GM23248 (cell line): ENCODE data around the gene NR2F6. TPM values are rescaled to one million over a fixed set of nuclear protein-coding genes. Genes with fewer than 3 reads are reported as not detected.

Source experiments
- DNase-seq: peaks from one replicate; pipeline ENCODE4 v3.0.0-alpha.2; 2015
- H2AFZ ChIP-seq: fragments of 200-600 bp; sonication (generic); 2 replicates; pipeline ENCODE4 v1.6.1; 2016; ENCODE audit warnings: antibody characterized with exemption
- H3F3A ChIP-seq: fragments of 200-600 bp; sonication (generic); 2 replicates; pipeline ENCODE4 v1.6.1; 2016; ENCODE audit warnings: mild to moderate bottlenecking, antibody characterized with exemption, mixed run types; ENCODE audit not compliant: insufficient read depth
- H3K27ac ChIP-seq: fragments of 200-600 bp; sonication (generic); 2 replicates; pipeline ENCODE4 v1.5.1; 2016; ENCODE audit warnings: mild to moderate bottlenecking
- H3K27me3 ChIP-seq: fragments of 200-600 bp; sonication (generic); replicated peaks from 2 replicates; pipeline ENCODE4 v1.6.1; 2016; ENCODE audit warnings: mild to moderate bottlenecking; ENCODE audit not compliant: insufficient read depth
- H3K36me3 ChIP-seq: fragments of 200-600 bp; sonication (generic); 2 replicates; pipeline ENCODE4 v1.6.1; 2016; ENCODE audit warnings: low read depth, mild to moderate bottlenecking
- H3K4me1 ChIP-seq: fragments of 200-600 bp; sonication (generic); 2 replicates; pipeline ENCODE4 v1.6.1; 2016; ENCODE audit warnings: mild to moderate bottlenecking; ENCODE audit not compliant: insufficient read depth
- H3K4me2 ChIP-seq: fragments of 200-600 bp; sonication (generic); one replicate; pipeline ENCODE4 v1.6.1; 2016; ENCODE audit warnings: mild to moderate bottlenecking; ENCODE audit not compliant: unreplicated experiment
- H3K4me3 ChIP-seq: fragments of 200-600 bp; sonication (generic); 2 replicates; pipeline ENCODE4 v1.5.1; 2016; ENCODE audit warnings: mild to moderate bottlenecking
- H3K79me2 ChIP-seq: fragments of 200-600 bp; sonication (generic); 2 replicates; pipeline ENCODE4 v1.6.1; 2016; ENCODE audit warnings: mild to moderate bottlenecking; ENCODE audit not compliant: insufficient read depth
- H3K9ac ChIP-seq: fragments of 200-600 bp; sonication (generic); 2 replicates; pipeline ENCODE4 v1.6.1; 2016; ENCODE audit warnings: mild to moderate bottlenecking
- H3K9me2 ChIP-seq: fragments of 200-600 bp; sonication (generic); 2 replicates; pipeline ENCODE4 v1.6.1; 2016; ENCODE audit warnings: mixed run types, mild to moderate bottlenecking, moderate library complexity; ENCODE audit not compliant: insufficient read depth
- H3K9me3 ChIP-seq: fragments of 200-600 bp; sonication (generic); one replicate; pipeline ENCODE4 v1.6.1; 2017; ENCODE audit warnings: low read depth
- H4K20me1 ChIP-seq: fragments of 200-600 bp; sonication (generic); 2 replicates; pipeline ENCODE4 v1.6.0; 2016; ENCODE audit not compliant: insufficient read depth
- EZH2 ChIP-seq: fragments of 200-600 bp; sonication (generic); IDR thresholded peaks from 2 replicates; pipeline ENCODE4 v1.6.1; 2018; ENCODE audit warnings: antibody characterized with exemption, mild to moderate bottlenecking; ENCODE audit not compliant: insufficient read depth, poor library complexity, severe bottlenecking
- EZH2phosphoT487 ChIP-seq: fragments of 200-600 bp; sonication (generic); IDR thresholded peaks from 2 replicates; pipeline ENCODE4 v1.6.1; 2018; ENCODE audit warnings: antibody characterized with exemption, moderate library complexity, mild to moderate bottlenecking, low read depth; ENCODE audit not compliant: insufficient read depth
- WGBS, 2 experiments: methylation state at CpG; one replicate each; pipeline ENCODE4 v1.1.6; 2015 to 2017; ENCODE audit warnings: low lambda C conversion rate in 2 of 2, low coverage in 1 of 2; ENCODE audit errors: missing lambda C conversion rate in 2 of 2; 5-methylcytosine and 5-hydroxymethylcytosine counted together
- in situ Hi-C: fragments of 300-500 bp; cut with MboI; formaldehyde crosslinking; loops from 2 replicates; pipeline ENCODE4 v1.15.0; 2020
- polyA plus RNA-seq: library from polyadenylated mRNA; unstranded; fragments of >200 nt; fragmentation: Nextera tagmentation; extraction: Ambion mirVana; gene quantifications from 2 replicates; pipeline ENCODE4 v1.2.1, GENCODE V29; 2016
- total RNA-seq: library from RNA; depleted of rRNA; stranded (reverse); fragments of >200 nt; shearing (Covaris generic); gene quantifications from 2 replicates; pipeline ENCODE4 v1.2.3, GENCODE V29; 2014

Gene NR2F6
- total and polyA plus RNA-seq, 2 experiments from 2014 or later, result 11.7 to 82.5 TPM

GRCh38 chr19:17246681-17247425, 1.1 kb upstream of the NR2F6 start:
- no peaks in the 10 kb centered on the region for H4K20me1 ChIP-seq
- peak; percentile 59 for DNase-seq
- peak overlapping the region; percentile 66 for H3K4me3 ChIP-seq
- no peaks in the 10 kb centered on the region for H3K9me3 ChIP-seq
- H3K4me2 ChIP-seq, result peak overlapping the region; percentile 67
- no peaks in the 10 kb centered on the region for H3K36me3 ChIP-seq
- peaks cover 20% of the 10 kb centered on the region for H3K4me1 ChIP-seq
- TF ChIP-seq EZH2 (no peak), EZH2phosphoT487 (no peak)
- WGBS, 2 experiments, result 20 to 21% methylated on average over 21 of the region's 21 CpGs
- in situ Hi-C loops, result no loop called here
- 0 out of 2 replicates have a peak, but pooled peaks cover 3% of the 10 kb centered on the region for H3F3A ChIP-seq
- H3K9ac ChIP-seq, result peak overlapping the region; percentile 67
- H3K27ac ChIP-seq, result 0 out of 2 replicates have a peak overlapping the region, but pooled peaks have one; percentile 4
- peak overlapping the region; percentile 83 for H2AFZ ChIP-seq
- H3K27me3 ChIP-seq, result no peaks in the 10 kb centered on the region
- no peaks in the 10 kb centered on the region for H3K9me2 ChIP-seq
- peaks cover 33% of the 10 kb centered on the region for H3K79me2 ChIP-seq

GRCh38 chr19:17244618-17245534, 843 bp downstream of the NR2F6 start:
- no peaks in the 10 kb centered on the region for H3K27me3 ChIP-seq
- peaks cover 53% of the 10 kb centered on the region for H3K79me2 ChIP-seq
- no peak overlapping the region for H3K27ac ChIP-seq

GRCh38 chr19:17243830-17244617, 1.7 kb downstream of the NR2F6 start:
- in situ Hi-C loops, result no loop called here
- H3F3A ChIP-seq, result 0 out of 2 replicates have a peak, but pooled peaks cover 3% of the 10 kb centered on the region
- WGBS, 2 experiments, result 2 to 5% methylated on average over 27 to 51 of the region's 52 CpGs
- H3K9me2 ChIP-seq, result no peaks in the 10 kb centered on the region
- no peaks in the 10 kb centered on the region for H4K20me1 ChIP-seq
- H3K9ac ChIP-seq, result peak overlapping the region; percentile 79
- H3K4me1 ChIP-seq, result peaks cover 26% of the 10 kb centered on the region
- no peaks in the 10 kb centered on the region for H3K9me3 ChIP-seq
- peak overlapping the region; percentile 71 for H2AFZ ChIP-seq
- TF ChIP-seq EZH2, result no peak
- TF ChIP-seq EZH2phosphoT487, result no peak
- H3K79me2 ChIP-seq, result peaks cover 55% of the 10 kb centered on the region
- peak overlapping the region; percentile 94 for H3K4me2 ChIP-seq
- peak overlapping the region; percentile 30 for H3K27ac ChIP-seq
- no peaks in the 10 kb centered on the region for H3K27me3 ChIP-seq
- peak overlapping the region; percentile 92 for H3K4me3 ChIP-seq
- H3K36me3 ChIP-seq, result no peaks in the 10 kb centered on the region
- DNase-seq, result peak; percentile 81

More at GRCh38 chr19:17244618-17245534, 843 bp downstream of the NR2F6 start:
- peak overlapping the region; percentile 79 for H3K9ac ChIP-seq
- H3F3A ChIP-seq, result 0 out of 2 replicates have a peak, but pooled peaks cover 3% of the 10 kb centered on the region
- in situ Hi-C loops, result no loop called here
- H4K20me1 ChIP-seq, result no peaks in the 10 kb centered on the region
- H3K9me2 ChIP-seq, result no peaks in the 10 kb centered on the region
- WGBS, 2 experiments, result 1 to 2% methylated on average over 37 to 53 of the region's 100 CpGs
- no peaks in the 10 kb centered on the region for H3K9me3 ChIP-seq
- DNase-seq, result peak; percentile 49
- TF ChIP-seq EZH2phosphoT487, result no peak
- TF ChIP-seq EZH2, result no peak
- peak overlapping the region; percentile 71 for H2AFZ ChIP-seq
- H3K36me3 ChIP-seq, result no peaks in the 10 kb centered on the region
- H3K4me2 ChIP-seq, result peak overlapping the region; percentile 94
- H3K4me3 ChIP-seq, result peak overlapping the region; percentile 92
- H3K4me1 ChIP-seq, result peaks cover 26% of the 10 kb centered on the region
